IMR-90 (cell line): ENCODE results near the gene PNPLA2. TPM values are rescaled to one million over a fixed set of nuclear protein-coding genes. Genes with fewer than 3 reads are reported as not detected.

ENCODE experiments used
- ATAC-seq: fragments of 200-7000 bp; cut with Tn5 transposase; 2 replicates; pipeline ENCODE4 v1.9.1; 2020; ENCODE audit warnings: low read depth, mild to moderate bottlenecking, moderate library complexity
- BruUV-seq: library from RNA; stranded (reverse); fragments of 400-500 nt; replicated peaks from 2 replicates; lab custom pipeline; 2021; lab: Mats Ljungman, UMichigan
- CTCF ChIA-PET: fragments of 300-600 bp; formaldehyde crosslinking; extraction: SDS; loops from one replicate; lab custom pipeline; 2021; ENCODE audit warnings: antibody characterized with exemption; lab: Yijun Ruan, JAX
- POLR2A ChIA-PET: fragments of 300-600 bp; sonication (Branson Sonifier 250); formaldehyde crosslinking; loops from one replicate; lab custom pipeline; 2022; ENCODE audit warnings: antibody characterized with exemption; ENCODE audit not compliant: unreplicated experiment; lab: Charles Lee
- DNase-seq: peaks from one replicate; pipeline ENCODE4 v3.0.0; 2013
- H2AFZ ChIP-seq: replicated peaks from 2 replicates; pipeline ENCODE3; 2013; ENCODE audit warnings: low read length, mild to moderate bottlenecking; ENCODE audit not compliant: poor library complexity
- H2AK5ac ChIP-seq: 2 replicates; pipeline ENCODE4 v1.6.1; 2013; ENCODE audit warnings: low read depth, low read length, inconsistent platforms
- H2AK9ac ChIP-seq: replicated peaks from 2 replicates; pipeline ENCODE3; 2013; ENCODE audit warnings: mild to moderate bottlenecking, low read depth, low read length, moderate library complexity; ENCODE audit not compliant: poor library complexity
- H2BK120ac ChIP-seq: 2 replicates; pipeline ENCODE4 v1.6.1; 2013; ENCODE audit warnings: low read depth, low read length, inconsistent platforms
- H2BK15ac ChIP-seq: 3 replicates; pipeline ENCODE4 v1.6.1; 2013; ENCODE audit warnings: low read depth, low read length, inconsistent platforms
- H2BK20ac ChIP-seq: 2 replicates; pipeline ENCODE4 v1.6.1; 2013; ENCODE audit warnings: low read depth, mild to moderate bottlenecking, inconsistent platforms, low read length, moderate library complexity
- H2BK5ac ChIP-seq: 2 replicates; pipeline ENCODE4 v1.6.1; 2013; ENCODE audit warnings: mild to moderate bottlenecking, low read depth, low read length, inconsistent platforms; ENCODE audit not compliant: poor library complexity, severe bottlenecking
- H3K14ac ChIP-seq: replicated peaks from 2 replicates; pipeline ENCODE4 v1.6.1; 2013; ENCODE audit warnings: low read depth, low read length, inconsistent platforms
- H3K18ac ChIP-seq: 2 replicates; pipeline ENCODE4 v1.6.1; 2013; ENCODE audit warnings: low read depth, low read length, control low read depth
- H3K23ac ChIP-seq: 2 replicates; pipeline ENCODE4 v1.6.1; 2013; ENCODE audit warnings: low read depth, low read length, inconsistent platforms
- H3K27ac ChIP-seq: 2 replicates; pipeline ENCODE4 v1.5.1; 2013; ENCODE audit warnings: mild to moderate bottlenecking, control low read depth, low read length; ENCODE audit not compliant: insufficient read depth
- H3K27me3 ChIP-seq: 2 replicates; pipeline ENCODE4 v1.6.1; 2013; ENCODE audit warnings: low read length; ENCODE audit not compliant: control insufficient read depth, insufficient read depth
- H3K36me3 ChIP-seq: 2 replicates; pipeline ENCODE4 v1.6.1; 2013; ENCODE audit warnings: low read length, mixed read lengths; ENCODE audit not compliant: control insufficient read depth, insufficient read depth
- H3K4ac ChIP-seq: 2 replicates; pipeline ENCODE4 v1.6.1; 2013; ENCODE audit warnings: low read depth, low read length, inconsistent platforms
- H3K4me1 ChIP-seq: 2 replicates; pipeline ENCODE4 v1.6.1; 2013; ENCODE audit warnings: low read length, mixed read lengths; ENCODE audit not compliant: control insufficient read depth, insufficient read depth
- H3K4me2 ChIP-seq: 2 replicates; pipeline ENCODE4 v1.6.1; 2013; ENCODE audit warnings: low read depth, mild to moderate bottlenecking, control low read depth, low read length, moderate library complexity
- H3K4me3 ChIP-seq: 2 replicates; pipeline ENCODE4 v1.5.1; 2013; ENCODE audit warnings: low read depth, mild to moderate bottlenecking, control low read depth, low read length, moderate library complexity; ENCODE audit not compliant: insufficient read depth
- H3K56ac ChIP-seq: 2 replicates; pipeline ENCODE4 v1.6.1; 2013; ENCODE audit warnings: low read length, inconsistent platforms; ENCODE audit not compliant: insufficient read depth; ENCODE audit errors: extremely low read depth
- H3K79me1 ChIP-seq, 2 experiments: 2 replicates each; pipeline ENCODE4 v1.6.1; 2013; ENCODE audit warnings: low read length in 2 of 2, inconsistent platforms in 1 of 2, low read depth in 1 of 2
- H3K9ac ChIP-seq: 2 replicates; pipeline ENCODE4 v1.6.1; 2013; ENCODE audit warnings: low read depth, low read length, control low read depth
- H3K9me1 ChIP-seq: 2 replicates; pipeline ENCODE4 v1.6.1; 2013; ENCODE audit warnings: low read length, inconsistent platforms; ENCODE audit not compliant: insufficient read depth
- H3K9me3 ChIP-seq: 2 replicates; pipeline ENCODE4 v1.6.1; 2013; ENCODE audit warnings: low read length; ENCODE audit not compliant: control insufficient read depth, insufficient read depth
- H4K20me1 ChIP-seq: 2 replicates; pipeline ENCODE4 v1.6.1; 2013; ENCODE audit warnings: low read length, inconsistent platforms; ENCODE audit not compliant: insufficient read depth
- H4K5ac ChIP-seq: 2 replicates; pipeline ENCODE4 v1.6.1; 2013; ENCODE audit warnings: mild to moderate bottlenecking, low read depth, low read length, control low read depth
- H4K8ac ChIP-seq, 2 experiments: 2 replicates each; pipeline ENCODE4 v1.6.1; 2013; ENCODE audit warnings: low read depth in 2 of 2, low read length in 2 of 2, control low read depth in 1 of 2, inconsistent platforms in 1 of 2
- H4K91ac ChIP-seq: 2 replicates; pipeline ENCODE4 v1.6.1; 2013; ENCODE audit warnings: low read depth, low read length, inconsistent platforms; ENCODE audit not compliant: insufficient read depth
- BHLHE40 ChIP-seq: fragments of 150-350 bp; IDR thresholded peaks from 2 replicates; pipeline ENCODE4 v1.6.1; 2016; ENCODE audit warnings: mild to moderate bottlenecking, low read depth, low read length
- CEBPB ChIP-seq: IDR thresholded peaks from 2 replicates; pipeline ENCODE4 v1.6.1; 2012; ENCODE audit warnings: low read depth, low read length, improper control_type of control experiment
- CHD1 ChIP-seq: IDR thresholded peaks from 2 replicates; pipeline ENCODE4 v1.6.1; 2012; ENCODE audit warnings: low read depth, low read length, improper control_type of control experiment
- CTCF ChIP-seq: conservative IDR thresholded peaks from 2 replicates; pipeline ENCODE4 v1.5.1; 2012; ENCODE audit warnings: mild to moderate bottlenecking, low read depth, low read length, improper control_type of control experiment
- ELK1 ChIP-seq: fragments of 150-350 bp; IDR thresholded peaks from 2 replicates; pipeline ENCODE4 v1.6.1; 2016; ENCODE audit warnings: low read depth, mild to moderate bottlenecking, low read length, moderate library complexity, borderline replicate concordance
- MAFK ChIP-seq: IDR thresholded peaks from 2 replicates; pipeline ENCODE4 v1.6.1; 2012; ENCODE audit warnings: low read depth, low read length, improper control_type of control experiment
- MAZ ChIP-seq: IDR thresholded peaks from 2 replicates; pipeline ENCODE4 v1.6.1; 2012; ENCODE audit warnings: low read depth, mild to moderate bottlenecking, low read length, improper control_type of control experiment, moderate library complexity, borderline replicate concordance
- MXI1 ChIP-seq: IDR thresholded peaks from 2 replicates; pipeline ENCODE4 v1.6.1; 2012; ENCODE audit warnings: low read depth, mild to moderate bottlenecking, low read length, moderate library complexity, borderline replicate concordance
- NFE2L2 ChIP-seq: fragments of 150-350 bp; IDR thresholded peaks from 2 replicates; pipeline ENCODE4 v1.6.1; 2016; ENCODE audit warnings: low read depth, mild to moderate bottlenecking, low read length
- POLR2A ChIP-seq: IDR thresholded peaks from 2 replicates; pipeline ENCODE4 v1.6.1; 2012; ENCODE audit warnings: mild to moderate bottlenecking, low read depth, low read length
- RAD21 ChIP-seq: IDR thresholded peaks from 2 replicates; pipeline ENCODE4 v1.6.1; 2012; ENCODE audit warnings: low read length, improper control_type of control experiment
- RCOR1 ChIP-seq: IDR thresholded peaks from 2 replicates; pipeline ENCODE4 v1.6.1; 2012; ENCODE audit warnings: mild to moderate bottlenecking, low read length, improper control_type of control experiment; ENCODE audit not compliant: insufficient replicate concordance
- RFX5 ChIP-seq: IDR thresholded peaks from 2 replicates; pipeline ENCODE4 v1.8.0; 2012; ENCODE audit warnings: low read depth, mild to moderate bottlenecking, low read length, moderate library complexity
- SMC3 ChIP-seq: fragments of 150-350 bp; IDR thresholded peaks from 2 replicates; pipeline ENCODE4 v1.6.1; 2016; ENCODE audit warnings: low read depth, mild to moderate bottlenecking, antibody characterized with exemption, low read length, moderate library complexity
- USF2 ChIP-seq: fragments of 150-350 bp; IDR thresholded peaks from 2 replicates; pipeline ENCODE4 v1.6.1; 2017; ENCODE audit warnings: mild to moderate bottlenecking, antibody characterized with exemption, low read length, low read depth
- WGBS, 2 experiments: methylation state at CpG; one replicate each; pipeline versions ENCODE4 v1.1.5 to v1.1.7; 2013; ENCODE audit warnings: missing lambda C conversion rate in 2 of 2; ENCODE audit not compliant: insufficient read length in 1 of 2; ENCODE audit errors: extremely low coverage in 2 of 2; 5-methylcytosine and 5-hydroxymethylcytosine counted together
- dilution Hi-C: fragments of 300-500 bp; cut with HindIII; formaldehyde crosslinking; loops from one replicate; pipeline ENCODE4 v1.14.3; 2018; ENCODE audit warnings: low sequenced_read_pairs; ENCODE audit not compliant: unreplicated experiment
- in situ Hi-C: fragments of 300-500 bp; cut with MboI; formaldehyde crosslinking; loops from 3 replicates; pipeline ENCODE4 v1.14.3; 2019; ENCODE audit warnings: low sequenced_read_pairs, inconsistent platforms, mixed read lengths
- intact Hi-C: fragments of 100-400 bp; cut with micrococcal nuclease; formaldehyde crosslinking; loops from 2 replicates; pipeline ENCODE4 v1.10.0; 2022
- polyA plus RNA-seq, 3 experiments: library from polyadenylated mRNA; depleted of rRNA; stranded (reverse); fragments of >200 nt; gene quantifications; 2 replicates each; pipeline ENCODE4 v1.2.3, GENCODE V29; 2012; ENCODE audit warnings: low replicate concordance in 1 of 3
- total RNA-seq: library from RNA; depleted of rRNA; stranded (reverse); fragments of >200 nt; gene quantifications from 2 replicates; pipeline ENCODE4 v1.2.3, GENCODE V29; 2012

The PNPLA2 gene
- total and polyA plus RNA-seq, 2 of the 4 experiments (the other 2 are of a cell fraction), result 7.0 to 94.3 TPM

- H3K27ac ChIP-seq, result peak overlapping the region; percentile 86
- BruUV-seq, result no TSS peak
- 28% methylated on average over 4 of the region's 23 CpGs; no CpG with 5 or more reads in 1 of the 2 experiments for WGBS, 2 experiments
- peaks cover 37% of the 10 kb centered on the region for H3K4me1 ChIP-seq
- H3K4ac ChIP-seq, result peak overlapping the region; percentile 97
- 0 out of 2 replicates have a peak overlapping the region, but pooled peaks have one; percentile 70 for H2BK20ac ChIP-seq
- peak overlapping the region; percentile 80 for H2BK5ac ChIP-seq
- H3K14ac ChIP-seq, result peak overlapping the region; percentile 93
- dilution Hi-C loops (no loop called here), intact Hi-C loops (no loop called here), in situ Hi-C loops (no loop called here)
- ATAC-seq, result no peak
- ChIA-PET CTCF (no interaction called here), POLR2A (interaction anchor here (1.4 kb wide), 1 partner anchor 13 kb away, joined by 8 read pairs; the partner anchor contains the start of gene PNPLA2)
- peak overlapping the region; percentile 90 for H3K4me2 ChIP-seq
- H2AK5ac ChIP-seq, result peak overlapping the region; percentile 99
- peak overlapping the region; percentile 80 for H2BK120ac ChIP-seq
- DNase-seq, result no peak
- H4K91ac ChIP-seq, result peak overlapping the region; percentile 87
- peak overlapping the region; percentile 48 for H3K9ac ChIP-seq
- peaks cover 50% of the 10 kb centered on the region for H4K20me1 ChIP-seq
- H3K36me3 ChIP-seq, result peaks cover 10% of the 10 kb centered on the region
- peak overlapping the region; percentile 49; the same call in 1 of the 2 replicates for H4K5ac ChIP-seq
- H2AFZ ChIP-seq, result peak overlapping the region; percentile 89
- H3K9me1 ChIP-seq, result peaks cover 20% of the 10 kb centered on the region
- peaks cover 7 to 43% of the 10 kb centered on the region in 2 experiments for H3K79me1 ChIP-seq
- H2BK15ac ChIP-seq, result no peak overlapping the region
- peak overlapping the region; percentile 65 for H3K4me3 ChIP-seq
- H3K23ac ChIP-seq, result peak overlapping the region; percentile 69
- peaks cover 4% of the 10 kb centered on the region; the same call in 1 of the 2 replicates for H3K27me3 ChIP-seq
- no peaks in the 10 kb centered on the region for H3K9me3 ChIP-seq
- H4K8ac ChIP-seq, result peak overlapping the region; percentile 59 to 93
- H3K18ac ChIP-seq, result peak overlapping the region; percentile 18
- peak overlapping the region; percentile 100 for H2AK9ac ChIP-seq
- peak overlapping the region; percentile 21; the same call in 1 of the 2 replicates for H3K56ac ChIP-seq
- TF ChIP-seq CTCF, result no peak
- no peak for TF ChIP-seq RCOR1
- no peak for TF ChIP-seq CHD1
- no peak for TF ChIP-seq MAZ
- no peak for TF ChIP-seq MXI1
- no peak for TF ChIP-seq RAD21
- no peak for TF ChIP-seq SMC3
- no peak for TF ChIP-seq POLR2A
- TF ChIP-seq MAFK, result no peak
- no peak for TF ChIP-seq CEBPB
- no peak for TF ChIP-seq BHLHE40
- no peak for TF ChIP-seq USF2
- TF ChIP-seq NFE2L2, result no peak
- no peak for TF ChIP-seq ELK1
- TF ChIP-seq RFX5, result no peak
Observed at GRCh38 chr11:831961-832528, 13.3 kb downstream of the PNPLA2 start.
